HUDEP-2 (cell line): ENCODE results near the gene CLIC3.

Experiments used
- DNase-seq, 76 experiments: peaks; one replicate each; lab custom pipeline; 2025; ENCODE audit not compliant: unreplicated experiment in 76 of 76; lab: John Stamatoyannopoulos, UW

The CLIC3 gene

DNA sequence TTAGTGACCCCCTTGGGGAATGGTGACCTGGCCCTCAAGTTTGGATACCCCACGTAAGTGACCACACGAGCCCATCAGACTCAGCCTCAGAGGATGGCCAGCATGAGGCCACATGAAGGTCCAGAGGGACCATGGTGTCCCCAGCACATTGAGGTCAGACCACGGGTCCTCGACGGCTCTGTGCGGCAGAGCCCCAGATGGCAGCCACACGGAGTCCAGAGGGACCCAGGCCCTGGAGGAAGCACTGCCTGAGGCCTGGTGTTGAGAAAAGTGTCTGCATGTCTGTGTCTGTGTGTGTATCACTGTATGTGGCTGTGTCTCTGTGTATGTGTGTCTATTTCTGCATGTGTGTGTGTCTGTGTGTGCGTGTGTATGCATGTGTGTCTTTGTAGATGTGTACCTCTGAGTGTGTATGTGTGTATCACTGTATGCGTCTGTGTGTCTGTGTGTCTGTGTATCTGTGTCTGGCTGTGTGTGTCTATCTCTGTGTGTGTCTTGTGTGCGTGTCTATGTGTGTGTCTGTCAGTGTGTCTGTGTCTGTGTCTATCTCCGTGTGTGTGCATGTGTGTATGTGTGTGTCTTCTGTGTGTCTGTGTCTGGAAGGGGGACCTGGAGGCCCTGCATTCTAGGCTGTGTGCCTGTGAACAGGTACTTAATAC, 12.6 kb downstream of the CLIC3 start:
- DNase-seq, result no peak

DNA sequence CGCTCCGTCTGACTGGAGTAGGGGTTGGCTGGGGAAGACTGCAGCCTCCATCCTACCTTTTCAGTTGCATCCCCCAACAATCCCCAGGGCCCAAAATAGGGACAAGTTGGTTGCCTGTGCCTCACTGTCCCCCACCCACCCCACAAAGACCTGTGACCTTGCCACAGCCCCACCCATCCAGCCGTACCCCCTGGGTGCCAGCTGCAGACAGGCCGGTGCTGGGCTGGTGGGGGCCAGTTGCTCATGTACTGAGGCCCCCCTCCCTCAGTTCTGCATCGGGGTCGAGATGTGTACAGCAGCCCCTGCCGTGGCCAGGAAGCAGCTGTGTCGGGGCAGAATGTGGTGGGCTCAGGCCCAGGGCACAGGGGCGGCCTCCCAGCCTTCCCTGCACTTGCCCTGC, 13.2 kb downstream of the CLIC3 start:
- DNase-seq, result no peak

DNA sequence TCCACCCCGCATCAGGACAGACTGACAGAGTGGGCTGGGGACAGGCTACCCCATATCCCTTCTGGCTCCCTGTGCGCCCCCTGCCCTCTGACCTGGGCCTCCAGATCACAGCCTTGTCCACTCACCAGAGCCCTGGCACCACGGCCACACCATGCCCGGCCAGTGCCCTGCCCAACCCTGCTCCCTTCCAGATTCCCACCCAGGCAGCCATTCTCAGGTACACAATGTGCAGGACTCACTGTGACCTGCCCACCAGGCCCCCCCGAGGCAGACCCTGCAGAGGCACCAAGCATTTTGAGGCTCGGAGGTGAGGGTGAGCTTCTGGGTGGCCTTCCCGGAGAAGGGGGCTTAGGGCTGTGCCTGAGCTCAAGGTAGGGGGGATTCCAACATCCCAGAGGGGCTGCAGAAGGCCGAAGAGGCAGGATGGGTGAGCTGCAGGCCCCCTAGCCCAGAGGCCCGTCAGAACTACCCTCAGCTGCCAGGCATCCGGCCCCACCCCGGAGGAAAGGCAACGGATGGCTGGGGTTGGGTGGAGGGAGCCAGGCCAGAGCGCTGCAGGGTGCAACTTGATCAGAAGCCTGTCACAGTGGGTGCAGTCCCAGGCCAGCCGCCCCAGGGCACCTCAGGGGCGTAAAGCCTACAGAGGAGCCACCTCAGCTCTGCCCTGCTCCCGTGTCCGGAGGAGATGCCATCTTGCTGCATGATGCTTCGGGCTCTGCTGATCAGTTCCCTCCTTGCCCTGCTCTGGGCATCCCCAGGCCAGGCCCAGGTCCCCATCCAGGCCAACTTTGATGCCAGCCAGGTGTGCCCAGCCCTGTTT, 13.9 kb downstream of the CLIC3 start, which contains the start of gene LCNL1:
Gene LCNL1 (plus strand): TSS at position 762 of the 820 bp plus-strand sequence. CDS start 594 bp downstream, outside the sequence.
- no peak for DNase-seq

DNA sequence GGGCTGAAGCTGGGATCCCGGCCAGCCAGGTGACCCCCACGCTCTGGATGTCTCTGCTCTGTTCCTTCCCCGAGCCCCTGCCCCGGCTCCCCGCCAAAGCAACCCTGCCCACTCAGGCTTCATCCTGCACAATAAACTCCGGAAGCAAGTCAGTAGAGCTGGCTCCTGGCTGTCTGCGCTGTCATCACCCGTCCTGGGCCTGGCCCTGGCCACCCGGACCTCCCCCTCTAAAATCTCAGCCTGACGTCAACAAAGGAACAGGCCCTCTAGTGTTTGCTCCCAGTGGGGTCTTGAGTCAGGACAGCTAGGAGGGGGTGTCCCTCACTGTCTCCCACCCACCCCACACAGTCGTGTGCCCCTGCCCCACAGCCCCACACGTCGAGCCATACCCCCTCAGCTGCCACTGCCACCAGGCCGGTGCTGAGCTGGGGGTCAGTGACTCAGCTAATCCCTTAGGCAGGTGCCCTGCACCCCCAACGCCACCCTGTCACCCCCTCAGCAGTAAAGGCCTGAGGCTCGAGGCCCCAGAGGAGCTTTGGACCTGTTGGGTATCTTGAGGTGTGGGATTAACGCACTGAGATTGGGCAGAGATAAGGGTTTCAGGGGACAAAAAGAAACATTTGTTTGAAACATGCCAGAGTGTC, 14.7 kb downstream of the CLIC3 start:
- no peak for DNase-seq

DNA sequence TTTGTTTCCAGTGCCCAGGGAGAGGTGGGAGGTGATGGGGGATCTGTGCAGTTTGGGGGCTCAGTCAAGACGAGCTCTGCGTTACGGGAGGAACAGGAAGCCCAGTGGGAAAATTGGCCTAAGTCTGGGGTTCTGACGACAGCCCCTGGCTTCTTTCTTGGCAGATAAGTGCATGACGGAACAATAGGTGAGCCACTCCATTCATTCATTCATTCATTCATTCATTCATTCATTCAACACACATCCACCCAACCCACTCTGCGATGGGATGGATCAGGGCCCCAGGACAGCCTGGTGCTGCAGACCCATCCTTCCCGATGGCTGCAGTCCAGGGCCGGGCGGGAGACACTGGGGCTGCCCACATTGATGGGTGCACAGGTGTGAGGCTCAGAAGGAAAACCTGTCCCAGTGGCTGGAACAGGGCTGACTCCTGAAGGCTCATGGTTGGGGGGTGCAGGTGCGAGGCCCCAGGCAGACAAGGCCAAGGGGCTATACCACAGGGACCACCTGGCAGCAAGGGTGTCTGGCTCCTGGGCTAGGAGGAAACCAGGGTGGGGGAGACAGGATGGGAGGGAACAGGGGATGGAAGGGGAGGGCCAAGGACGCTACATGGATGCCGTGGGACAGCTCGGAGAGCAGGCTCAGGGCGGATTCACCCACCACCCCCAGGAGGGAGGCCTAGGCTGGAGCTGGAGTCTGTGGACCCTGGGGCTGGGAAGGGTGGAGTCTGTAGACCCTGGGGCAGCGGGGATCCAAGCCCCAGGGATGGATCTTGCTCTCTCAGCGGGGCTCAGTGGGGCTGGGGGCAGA, 15.5 kb downstream of the CLIC3 start:
- no peak for DNase-seq

DNA sequence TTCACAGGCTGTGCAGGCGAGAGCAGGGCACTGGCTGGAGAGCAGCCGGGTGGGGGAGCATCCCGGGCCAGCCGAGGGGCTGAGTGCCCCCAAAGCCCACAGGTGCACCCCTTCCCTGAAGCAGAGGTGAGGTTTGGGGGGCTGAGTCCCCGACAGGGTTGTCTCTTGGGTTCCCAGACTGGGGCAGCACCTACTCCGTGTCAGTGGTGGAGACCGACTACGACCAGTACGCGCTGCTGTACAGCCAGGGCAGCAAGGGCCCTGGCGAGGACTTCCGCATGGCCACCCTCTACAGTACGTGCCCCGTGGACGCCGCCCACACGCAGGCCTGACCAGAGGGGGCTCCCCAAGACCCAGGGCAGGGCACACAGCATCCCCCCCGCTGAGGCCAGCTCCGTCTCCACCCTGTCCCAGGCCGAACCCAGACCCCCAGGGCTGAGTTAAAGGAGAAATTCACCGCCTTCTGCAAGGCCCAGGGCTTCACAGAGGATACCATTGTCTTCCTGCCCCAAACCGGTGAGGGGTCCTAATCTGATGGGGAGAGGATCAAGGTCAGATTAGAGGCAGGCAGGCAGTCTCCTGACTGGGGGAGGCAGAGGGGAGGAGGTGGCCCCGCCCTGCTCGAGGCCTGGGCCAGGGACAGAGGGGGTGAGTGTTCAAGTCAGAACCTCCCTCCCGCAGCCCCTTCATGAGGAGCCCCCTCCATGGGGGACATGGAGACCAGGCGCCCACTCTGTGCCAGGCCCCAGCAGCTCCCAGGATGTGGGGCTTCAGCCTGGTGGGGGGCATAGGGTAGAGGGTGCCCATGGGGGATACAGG, 16.4 kb downstream of the CLIC3 start:
- DNase-seq, result peak in 50 of 76 experiments; percentile 13 to 75 (median 36)

DNA sequence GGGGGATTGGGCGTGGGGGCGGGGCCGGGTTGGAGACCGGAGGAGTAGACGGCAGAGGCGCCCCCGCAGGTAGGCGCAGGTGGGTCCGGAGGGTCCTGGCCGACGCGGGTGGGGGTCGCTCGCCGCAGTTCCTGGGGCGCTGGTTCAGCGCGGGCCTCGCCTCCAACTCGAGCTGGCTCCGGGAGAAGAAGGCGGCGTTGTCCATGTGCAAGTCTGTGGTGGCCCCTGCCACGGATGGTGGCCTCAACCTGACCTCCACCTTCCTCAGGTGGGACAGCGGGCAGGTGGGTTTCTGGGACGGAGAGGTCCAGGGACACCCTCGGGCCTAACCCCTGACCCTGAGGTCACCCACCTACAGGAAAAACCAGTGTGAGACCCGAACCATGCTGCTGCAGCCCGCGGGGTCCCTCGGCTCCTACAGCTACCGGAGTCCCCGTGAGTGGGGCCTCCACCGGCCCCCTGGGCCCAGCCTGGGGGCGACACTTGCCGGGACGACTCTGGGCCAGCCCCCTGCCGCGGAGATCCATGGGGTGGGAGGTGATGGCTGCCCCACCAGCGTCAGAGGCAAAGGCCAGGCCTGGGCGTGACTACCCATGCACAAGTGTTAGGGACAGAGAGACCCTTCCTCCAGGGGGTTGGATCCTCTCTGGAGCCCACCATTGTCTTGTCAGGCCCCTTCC, 17.4 kb downstream of the CLIC3 start:
- no peak for DNase-seq

DNA sequence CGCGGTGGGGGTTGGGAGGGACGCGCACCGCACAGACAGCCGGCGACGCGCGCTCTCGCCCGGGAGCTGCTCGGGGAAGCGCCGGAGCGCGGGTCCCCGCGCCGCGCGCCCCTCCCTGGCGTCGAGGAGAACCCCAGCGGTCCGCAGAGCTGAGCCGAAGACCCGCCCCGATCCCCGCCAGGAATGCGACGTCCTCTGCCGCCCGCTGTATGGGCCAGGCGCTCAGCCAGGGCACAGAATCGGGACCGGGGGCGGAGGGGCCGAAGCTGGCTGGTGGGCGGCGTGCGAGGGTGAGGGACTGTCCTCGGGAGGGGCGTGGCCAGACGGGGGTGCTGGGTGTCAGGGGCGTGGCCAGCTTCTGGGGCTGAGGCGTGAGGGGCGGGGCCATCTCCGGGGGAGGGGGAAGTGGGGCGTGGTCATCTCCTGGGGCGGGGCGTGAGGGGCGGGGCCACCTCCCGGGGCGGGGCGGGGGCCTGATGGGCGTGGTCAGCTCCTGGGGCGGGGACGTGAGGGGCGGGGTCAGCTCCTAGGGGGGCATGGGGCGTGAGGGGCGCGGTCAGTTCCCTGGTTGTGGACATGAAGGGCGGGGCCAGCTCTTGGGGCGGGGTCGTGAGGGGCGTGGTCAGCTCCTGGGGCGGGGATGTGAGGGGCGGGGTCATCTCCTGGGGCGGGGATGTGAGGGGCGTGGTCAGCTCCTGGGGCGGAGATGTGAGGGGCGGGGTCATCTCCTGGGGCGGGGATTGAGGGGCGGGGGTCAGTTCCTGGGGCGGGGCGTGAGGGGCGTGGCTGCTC, 18.1 kb downstream of the CLIC3 start:
- DNase-seq, result peak in 67 of 76 experiments; percentile 7 to 94 (median 78)

DNA sequence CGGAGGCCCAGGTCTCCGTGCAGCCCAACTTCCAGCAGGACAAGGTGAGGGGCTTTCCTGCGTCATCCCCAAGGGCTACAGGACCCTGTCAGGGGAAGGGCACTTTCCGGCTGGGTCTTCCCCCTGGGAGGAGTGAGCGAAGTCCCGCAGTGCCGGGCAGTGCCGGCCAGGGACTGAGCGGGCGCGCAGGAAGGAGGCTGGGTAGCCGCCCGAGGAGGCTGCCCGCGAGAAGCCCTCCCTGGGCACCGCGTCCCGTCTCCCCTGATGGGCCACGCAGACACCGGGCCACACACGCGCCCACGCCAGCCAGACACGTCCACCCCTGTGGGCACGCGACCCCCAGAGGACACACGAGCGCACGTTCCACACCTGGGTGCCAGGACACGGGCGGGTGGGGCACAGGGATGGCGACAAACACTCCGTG, 18.7 kb downstream of the CLIC3 start:
- no peak for DNase-seq

DNA sequence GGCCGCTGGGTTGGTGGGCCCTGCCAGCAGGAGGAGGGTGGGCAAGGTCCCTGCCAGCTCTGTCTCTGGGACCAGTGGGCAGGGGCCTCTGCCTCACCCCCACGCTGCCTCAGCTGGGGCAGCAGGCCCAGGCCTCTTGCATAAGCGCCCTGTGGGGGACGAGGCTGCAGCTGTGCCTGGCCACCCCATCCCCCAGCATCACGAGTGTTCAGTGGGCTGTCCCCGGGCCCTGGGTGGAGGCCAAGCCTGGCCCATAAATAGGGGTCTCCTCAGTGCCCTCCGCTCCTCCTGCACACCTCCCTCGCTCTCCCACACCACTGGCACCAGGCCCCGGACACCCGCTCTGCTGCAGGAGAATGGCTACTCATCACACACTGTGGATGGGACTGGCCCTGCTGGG, 19.1 kb downstream of the CLIC3 start, which contains the start of gene PTGDS:
Gene PTGDS (plus strand): TSS at position 282 of the 400 bp plus-strand sequence. CDS start 75 bp downstream, at position 357.
- no peak for DNase-seq

DNA sequence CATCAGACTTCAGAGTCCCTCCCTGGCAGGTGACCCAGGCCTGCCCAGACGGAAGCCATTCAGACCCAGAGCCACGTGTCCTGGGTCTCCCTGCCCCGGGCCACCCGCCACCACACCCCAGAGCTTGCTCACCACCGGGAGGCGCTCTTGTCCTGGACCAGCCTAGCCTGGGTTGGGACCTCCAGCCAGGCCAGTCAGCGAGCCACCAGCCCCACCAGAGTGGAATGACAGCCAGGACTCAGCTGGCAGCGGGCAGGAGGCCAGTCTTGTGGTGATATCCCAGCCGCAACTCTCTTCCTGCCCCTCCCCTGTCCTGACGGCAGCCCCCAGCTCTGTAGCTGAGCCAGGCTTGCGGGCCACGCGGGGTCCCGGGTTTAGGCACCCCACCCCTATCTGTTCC, 20.7 kb downstream of the CLIC3 start:
- peak in 70 of 76 experiments; percentile 32 to 87 (median 70) for DNase-seq

DNA sequence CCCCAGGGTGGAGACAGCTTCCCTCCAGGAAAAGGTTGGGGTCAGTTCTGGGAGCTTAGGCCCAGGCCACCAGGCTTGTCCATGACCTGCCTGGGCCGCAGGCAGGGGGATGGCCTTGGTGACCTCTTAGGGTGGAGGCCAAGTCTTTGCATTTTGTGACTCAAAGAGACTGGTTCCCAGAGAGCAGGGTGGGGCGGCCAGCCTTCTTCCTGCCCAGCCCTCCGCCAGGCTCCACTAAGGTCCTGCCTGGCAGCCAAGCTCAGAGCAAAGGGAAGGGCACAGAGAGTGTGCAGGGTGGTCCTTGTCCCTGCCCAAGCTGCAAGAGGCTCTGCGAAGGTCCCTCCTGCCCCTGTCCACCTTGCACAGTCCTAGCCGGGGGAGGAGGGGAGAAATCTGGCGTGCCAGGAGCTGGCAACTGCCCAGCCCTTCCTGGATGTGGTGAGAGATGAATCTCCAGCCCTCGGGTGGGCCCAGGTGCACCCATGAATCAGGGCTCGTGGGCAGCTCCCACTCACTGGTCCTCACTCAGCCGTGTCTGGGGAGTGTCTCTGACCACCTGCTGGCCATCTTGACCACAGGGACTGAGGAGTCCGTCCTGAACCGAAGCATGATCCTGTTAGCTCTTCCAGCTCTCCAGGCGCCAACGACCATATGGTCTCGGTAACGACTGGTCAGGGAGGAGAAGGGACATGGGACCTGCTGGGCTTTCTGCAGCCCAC, 21.4 kb downstream of the CLIC3 start:
- DNase-seq, result peak in 30 of 76 experiments; percentile 11 to 52 (median 24)

DNA sequence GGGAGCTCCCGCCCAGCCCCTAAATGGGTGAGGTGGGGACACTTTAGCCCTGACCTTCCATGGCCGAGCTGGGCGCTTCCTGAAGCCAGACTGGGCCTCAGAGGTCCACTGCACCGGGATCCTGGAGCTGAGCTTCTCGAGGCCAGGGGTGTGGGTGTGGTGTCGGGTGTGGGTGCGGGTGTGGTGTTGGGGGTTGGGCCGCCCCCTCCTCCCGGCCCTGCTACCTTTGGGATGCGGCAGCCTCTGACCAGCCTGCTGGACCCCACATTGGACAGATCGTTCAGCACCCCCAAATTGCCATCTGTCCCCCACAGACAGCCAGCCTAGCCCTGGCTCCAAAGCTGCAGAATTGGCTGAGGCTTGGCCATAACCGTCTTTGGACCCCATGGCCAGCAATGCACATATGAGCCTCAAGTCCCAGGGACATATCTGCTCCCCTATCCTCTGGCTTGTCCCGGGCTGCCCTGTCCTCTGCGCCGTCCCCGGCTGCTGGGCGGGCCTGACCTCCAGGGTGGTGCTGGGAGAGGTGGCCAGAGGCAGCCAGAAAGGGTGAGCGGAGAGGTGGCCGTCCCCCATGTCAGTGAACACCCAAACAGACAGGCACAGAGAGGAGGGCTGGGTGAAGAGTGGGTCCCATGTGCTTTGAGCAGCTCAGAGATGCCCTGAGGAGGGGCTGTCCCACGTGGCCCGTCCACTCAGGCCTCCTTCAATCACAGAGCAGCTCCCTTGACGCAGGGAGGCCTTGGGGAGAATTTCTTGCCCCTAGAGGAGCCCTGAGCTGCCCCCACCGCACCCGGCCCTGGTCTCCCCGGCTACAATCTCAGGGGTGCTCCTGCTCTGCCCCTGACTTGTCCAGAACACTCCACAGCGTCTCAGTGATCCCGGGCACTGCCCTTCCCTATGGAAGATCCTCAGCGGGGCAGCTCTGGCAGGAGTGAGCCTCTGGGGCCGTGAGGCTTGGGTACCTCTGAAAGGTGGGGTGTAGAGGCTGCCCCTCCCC, 22.4 kb downstream of the CLIC3 start:
- DNase-seq, result no peak

DNA sequence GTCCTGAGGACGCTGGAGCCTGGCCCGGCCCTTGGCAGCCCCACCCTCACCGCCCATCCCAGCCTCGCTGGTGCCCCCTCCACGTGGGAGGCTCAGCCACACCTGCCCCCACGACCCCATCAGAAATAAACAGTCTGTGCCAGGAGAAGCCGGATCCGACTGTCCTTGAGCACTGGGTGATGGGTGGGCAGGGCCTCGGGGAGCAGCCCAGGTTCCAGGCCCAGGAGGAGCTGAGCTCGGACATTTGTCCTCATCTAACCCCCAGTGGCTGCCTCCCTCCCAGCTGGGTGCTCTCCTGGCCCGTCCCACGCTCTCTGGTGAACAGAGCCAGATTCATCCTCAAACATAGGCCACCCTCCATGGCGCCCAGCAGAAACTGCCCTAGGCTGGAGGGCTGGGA, 23.6 kb downstream of the CLIC3 start:
- no peak for DNase-seq

DNA sequence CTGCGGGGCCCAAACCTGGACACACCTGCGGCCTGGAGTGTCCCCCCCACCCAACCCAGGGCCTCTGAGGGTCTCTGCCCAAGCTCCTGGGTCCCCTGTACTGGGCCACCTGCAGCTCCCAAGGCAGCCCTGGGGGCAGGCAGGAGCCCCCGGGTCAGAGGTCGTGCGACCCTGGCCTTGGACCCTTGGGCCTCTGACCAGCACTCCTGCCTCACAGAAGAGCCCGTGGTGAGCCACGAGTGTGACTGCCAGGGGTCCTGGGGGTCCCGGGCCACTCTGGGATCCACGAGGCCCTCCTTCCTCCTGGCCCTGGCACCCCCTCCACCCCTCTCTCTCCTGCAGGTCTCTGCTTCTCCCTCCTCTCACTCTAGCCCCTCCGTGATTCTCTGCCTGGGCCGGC, 24.0 kb downstream of the CLIC3 start:
- DNase-seq, result no peak

DNA sequence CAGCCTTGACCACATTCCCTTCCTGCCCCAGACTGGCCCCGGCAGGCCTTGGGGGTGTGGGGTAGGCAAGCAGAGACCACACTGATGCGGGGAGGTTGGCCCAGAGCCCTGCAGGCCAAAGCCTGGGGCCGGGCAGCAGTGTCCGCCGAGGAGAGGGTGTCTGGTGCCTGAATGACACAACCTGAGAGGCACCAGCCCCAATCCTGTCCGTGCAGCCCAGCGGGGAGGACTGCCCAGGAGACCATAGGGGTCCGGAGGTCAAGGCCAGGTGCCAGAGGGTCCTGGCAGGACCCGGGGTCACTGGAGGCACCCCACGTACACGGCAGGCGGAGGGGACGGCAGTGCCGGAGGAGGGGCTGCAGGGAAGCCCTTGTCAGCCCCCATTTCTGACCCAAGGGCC, 24.6 kb downstream of the CLIC3 start:
- DNase-seq, result no peak
